Gastroesophageal sphincter (tissue), 4 donors: Measurements from ENCODE around the gene PTK6. TPM values are rescaled to one million over a fixed set of nuclear protein-coding genes. Genes with fewer than 3 reads are reported as not detected.

ENCODE experiments used
- ATAC-seq: fragments of 150-250 bp; one replicate; pipeline ENCODE4 v1.9.1; 2016; ENCODE audit warnings: mild to moderate bottlenecking, moderate library complexity
- H3K27ac ChIP-seq, 4 donors: fragments of 200-600 bp; sonication (generic) in 3 of 4; 1 replicate in 3 of 4; 2 replicates in 1 of 4; pipeline ENCODE4 v1.5.1; 2016 to 2019
- H3K27me3 ChIP-seq: fragments of 200-600 bp; sonication (generic); one replicate; pipeline ENCODE4 v1.5.1; 2019
- H3K36me3 ChIP-seq, 2 donors: fragments of 200-600 bp; sonication (generic); one replicate each; pipeline ENCODE4 v1.5.1; 2019; ENCODE audit warnings: control low read depth in 1 of 2
- H3K4me1 ChIP-seq, 3 donors: fragments of 200-600 bp; sonication (generic); 1 replicate in 2 of 3; 2 replicates in 1 of 3; pipeline ENCODE4 v1.5.1; 2016 to 2019; ENCODE audit warnings: control low read depth in 2 of 3
- H3K4me3 ChIP-seq, 2 donors: fragments of 200-600 bp; sonication (generic); one replicate each; pipeline ENCODE4 v1.5.1; 2019; ENCODE audit warnings: mild to moderate bottlenecking in 1 of 2, moderate library complexity in 1 of 2
- H3K9me3 ChIP-seq, 3 donors: fragments of 200-600 bp; sonication (generic); one replicate each; pipeline ENCODE4 v1.5.1; 2017 to 2019; ENCODE audit warnings: control low read depth in 2 of 3
- CTCF ChIP-seq, 4 experiments: fragments of 200-600 bp in 2 of 4; fragments of 450-650 bp in 2 of 4; sonication (generic) in 1 of 4; IDR thresholded peaks; one replicate each; pipeline ENCODE4 v1.5.1; 2017 to 2019; ENCODE audit warnings: antibody characterized with exemption in 4 of 4, mild to moderate bottlenecking in 2 of 4, moderate library complexity in 2 of 4
- EP300 ChIP-seq: sonication (generic); formaldehyde crosslinking; IDR thresholded peaks from one replicate; pipeline ENCODE4 v1.6.1; 2017; ENCODE audit warnings: antibody characterized with exemption, mild to moderate bottlenecking
- POLR2A ChIP-seq, 2 donors: fragments of 450-650 bp; IDR thresholded peaks; one replicate each; pipeline ENCODE4 v1.6.1; 2017; ENCODE audit warnings: antibody characterized with exemption in 2 of 2, mild to moderate bottlenecking in 2 of 2, moderate library complexity in 1 of 2
- POLR2AphosphoS5 ChIP-seq: sonication (generic); formaldehyde crosslinking; IDR thresholded peaks from one replicate; pipeline ENCODE4 v1.6.1; 2017; ENCODE audit warnings: antibody characterized with exemption
- WGBS, 2 donors: methylation state at CpG; one replicate each; pipeline ENCODE4 v1.1.5; 2018; ENCODE audit warnings: low coverage in 1 of 2; 5-methylcytosine and 5-hydroxymethylcytosine counted together
- total RNA-seq, 4 donors: library from RNA; depleted of rRNA; stranded (reverse); fragments of >200 nt; gene quantifications; one replicate each; pipeline ENCODE4 v1.1.0, GENCODE V29; 2016

PTK6 gene
- total RNA-seq, 4 donors from 2014 or later: 0.13 to 2.1 (median 0.42) TPM; not detected in 1

GRCh38 chr20:63529861-63530787, 7.1 kb downstream of the PTK6 start:
- no peak for ATAC-seq
- WGBS, 2 donors: no CpG with 5 or more reads among the region's 39 CpGs
- no peak for TF ChIP-seq POLR2A (IDR thresholded peaks at IDR 0.05)
- TF ChIP-seq EP300: no peak
- TF ChIP-seq POLR2AphosphoS5: no peak
- TF ChIP-seq CTCF (IDR thresholded peaks at IDR 0.05): no peak

GRCh38 chr20:63529180-63529860, 7.9 kb downstream of the PTK6 start:
- WGBS, 2 donors: 100% methylated on average over 2 of the region's 27 CpGs; no CpG with 5 or more reads in 1 of the 2 donors
- H3K27ac ChIP-seq: no peak overlapping the region
- no peaks in the 10 kb centered on the region for H3K9me3 ChIP-seq
- H3K27me3 ChIP-seq: peaks cover 29% of the 10 kb centered on the region
- no peak for ATAC-seq
- no peaks in the 10 kb centered on the region for H3K4me1 ChIP-seq
- no peak overlapping the region for H3K4me3 ChIP-seq
- TF ChIP-seq POLR2AphosphoS5 (no peak), CTCF (IDR thresholded peaks at IDR 0.05) (no peak), EP300 (no peak), POLR2A (IDR thresholded peaks at IDR 0.05) (no peak)
- no peaks in the 10 kb centered on the region for H3K36me3 ChIP-seq

More at GRCh38 chr20:63529861-63530787, 7.1 kb downstream of the PTK6 start:
- no peaks in the 10 kb centered on the region for H3K9me3 ChIP-seq
- H3K36me3 ChIP-seq: no peaks in the 10 kb centered on the region
- H3K4me1 ChIP-seq: peaks cover 0 to 7% (median 2%) of the 10 kb centered on the region in 3 donors
- peaks cover 37% of the 10 kb centered on the region for H3K27me3 ChIP-seq
- no peak overlapping the region for H3K4me3 ChIP-seq
- no peak overlapping the region for H3K27ac ChIP-seq

GRCh38 chr20:63527184-63527583, 10.0 kb downstream of the PTK6 start:
- TF ChIP-seq EP300 (no peak), CTCF (IDR thresholded peaks at IDR 0.05) (no peak), POLR2AphosphoS5 (no peak), POLR2A (IDR thresholded peaks at IDR 0.05) (no peak)
- Histone ChIP-seq H3K27ac (no peak overlapping the region), H3K27me3 (peaks cover 9% of the 10 kb centered on the region), H3K36me3 (peaks cover 0 to 17% of the 10 kb centered on the region in 2 donors), H3K4me3 (no peak overlapping the region), H3K9me3 (peaks cover 0 to 4% (median 0%) of the 10 kb centered on the region in 3 donors), H3K4me1 (peaks cover 0 to 13% (median 5%) of the 10 kb centered on the region in 3 donors)
- no peak for ATAC-seq
- 88% methylated on average over 4 of the region's 9 CpGs; no CpG with 5 or more reads in 1 of the 2 donors for WGBS, 2 donors

GRCh38 chr20:63525971-63526370, 11.2 kb downstream of the PTK6 start:
- 55% methylated on average over 1 of the region's 2 CpGs; no CpG with 5 or more reads in 1 of the 2 donors for WGBS, 2 donors
- Histone ChIP-seq H3K4me3 (no peak overlapping the region), H3K27me3 (peaks cover 9% of the 10 kb centered on the region), H3K27ac (no peak overlapping the region), H3K9me3 (peaks cover 0 to 4% (median 0%) of the 10 kb centered on the region in 3 donors), H3K4me1 (peaks cover 0 to 25% (median 15%) of the 10 kb centered on the region in 3 donors), H3K36me3 (peaks cover 0 to 23% of the 10 kb centered on the region in 2 donors)
- no peak for ATAC-seq
- TF ChIP-seq POLR2AphosphoS5 (no peak), EP300 (no peak), POLR2A (IDR thresholded peaks at IDR 0.05) (no peak), CTCF (IDR thresholded peaks at IDR 0.05) (no peak)
